Measurements from ENCODE around the gene MS4A10.
"Not testable (repeated sequence)": the region's sequence is repeated elsewhere in the genome, so short reads cannot be mapped to it uniquely, and the experiment has no call there.

MS4A10 gene

GRCh38 chr11:60754887-60755286 lies 30.2 kb upstream of the MS4A10 start:
- Histone ChIP-seq H3K4me1 (ENCODE audit: control insufficient read depth, insufficient read depth, low read length, poor library complexity, severe bottlenecking) (peaks cover 6% of the 10 kb centered on the region), H3K4me3 (ENCODE audit: extremely low read depth, insufficient read depth, low read length, poor library complexity, severe bottlenecking) (no peak overlapping the region), H3K27ac (ENCODE audit: low read depth, low read length, severe bottlenecking) (no peak overlapping the region), H3K9me3 (ENCODE audit: control insufficient read depth, low read length) (no peaks in the 10 kb centered on the region), H3K36me3 (ENCODE audit: control insufficient read depth, insufficient read depth, low read length) (no peaks in the 10 kb centered on the region)
- 98 to 100% methylated on average over 1 to 6 of the region's 6 CpGs for WGBS, 2 experiments (ENCODE audit: insufficient coverage in 2 of 2)

- H3K27ac ChIP-seq (ENCODE audit: low read depth, low read length, severe bottlenecking): no peak within 1 kb of the TSS
- no peaks in the 10 kb centered on the region for H3K9me3 ChIP-seq (ENCODE audit: control insufficient read depth, low read length)
- H3K36me3 ChIP-seq (ENCODE audit: control insufficient read depth, insufficient read depth, low read length): no peaks in the 10 kb centered on the region
- no peak within 1 kb of the TSS for H3K4me3 ChIP-seq (ENCODE audit: extremely low read depth, insufficient read depth, low read length, poor library complexity, severe bottlenecking)
- peaks cover 6% of the 10 kb centered on the region for H3K4me1 ChIP-seq (ENCODE audit: control insufficient read depth, insufficient read depth, low read length, poor library complexity, severe bottlenecking)
- 59 to 71% methylated on average over 8 to 10 of the region's 14 CpGs for WGBS, 2 experiments (ENCODE audit: insufficient coverage in 2 of 2)
Observed at GRCh38 chr11:60756307-60757032, 28.7 kb upstream of the MS4A10 start, which contains the start of gene MS4A15. Gene MS4A15 (plus strand): TSS chr11:60756867. CDS start chr11:60763734, 6,867 bp downstream.

GRCh38 chr11:60757231-60757800 lies 27.8 kb upstream of the MS4A10 start:
- H3K27ac ChIP-seq (ENCODE audit: low read depth, low read length, severe bottlenecking): no peak overlapping the region
- no peaks in the 10 kb centered on the region for H3K9me3 ChIP-seq (ENCODE audit: control insufficient read depth, low read length)
- no peaks in the 10 kb centered on the region for H3K36me3 ChIP-seq (ENCODE audit: control insufficient read depth, insufficient read depth, low read length)
- WGBS, 2 experiments (ENCODE audit: insufficient coverage in 2 of 2): 92 to 93% methylated on average over 12 to 13 of the region's 19 CpGs
- H3K4me1 ChIP-seq (ENCODE audit: control insufficient read depth, insufficient read depth, low read length, poor library complexity, severe bottlenecking): peaks cover 6% of the 10 kb centered on the region
- no peak overlapping the region for H3K4me3 ChIP-seq (ENCODE audit: extremely low read depth, insufficient read depth, low read length, poor library complexity, severe bottlenecking)

- not testable (repeated sequence) for H3K4me3 ChIP-seq (ENCODE audit: extremely low read depth, insufficient read depth, low read length, poor library complexity, severe bottlenecking); H3K9me3 ChIP-seq (ENCODE audit: control insufficient read depth, low read length); H3K36me3 ChIP-seq (ENCODE audit: control insufficient read depth, insufficient read depth, low read length); H3K4me1 ChIP-seq (ENCODE audit: control insufficient read depth, insufficient read depth, low read length, poor library complexity, severe bottlenecking); H3K27ac ChIP-seq (ENCODE audit: low read depth, low read length, severe bottlenecking)
- WGBS, 2 experiments (ENCODE audit: insufficient coverage in 2 of 2): 92 to 100% methylated on average over 2 to 3 of the region's 4 CpGs
Observed at GRCh38 chr11:60758671-60759070, 26.5 kb upstream of the MS4A10 start.

- H3K36me3 ChIP-seq (ENCODE audit: control insufficient read depth, insufficient read depth, low read length); H3K4me3 ChIP-seq (ENCODE audit: extremely low read depth, insufficient read depth, low read length, poor library complexity, severe bottlenecking); H3K4me1 ChIP-seq (ENCODE audit: control insufficient read depth, insufficient read depth, low read length, poor library complexity, severe bottlenecking); H3K9me3 ChIP-seq (ENCODE audit: control insufficient read depth, low read length); H3K27ac ChIP-seq (ENCODE audit: low read depth, low read length, severe bottlenecking): not testable (repeated sequence)
- 91 to 94% methylated on average over 12 to 17 of the region's 22 CpGs for WGBS, 2 experiments (ENCODE audit: insufficient coverage in 2 of 2)
Observed at GRCh38 chr11:60759438-60760225, 25.5 kb upstream of the MS4A10 start.

- H3K4me3 ChIP-seq (ENCODE audit: extremely low read depth, insufficient read depth, low read length, poor library complexity, severe bottlenecking): no peak overlapping the region
- 100% methylated on average over 1 to 2 of the region's 4 CpGs for WGBS, 2 experiments (ENCODE audit: insufficient coverage in 2 of 2)
- H3K27ac ChIP-seq (ENCODE audit: low read depth, low read length, severe bottlenecking): no peak overlapping the region
- H3K4me1 ChIP-seq (ENCODE audit: control insufficient read depth, insufficient read depth, low read length, poor library complexity, severe bottlenecking): no peaks in the 10 kb centered on the region
- H3K9me3 ChIP-seq (ENCODE audit: control insufficient read depth, low read length): no peaks in the 10 kb centered on the region
- H3K36me3 ChIP-seq (ENCODE audit: control insufficient read depth, insufficient read depth, low read length): no peaks in the 10 kb centered on the region
Observed at GRCh38 chr11:60761436-60762190, 23.5 kb upstream of the MS4A10 start.

- H3K9me3 ChIP-seq (ENCODE audit: control insufficient read depth, low read length): no peaks in the 10 kb centered on the region
- WGBS, 2 experiments (ENCODE audit: insufficient coverage in 2 of 2): 72 to 74% methylated on average over 6 to 9 of the region's 11 CpGs
- no peaks in the 10 kb centered on the region for H3K36me3 ChIP-seq (ENCODE audit: control insufficient read depth, insufficient read depth, low read length)
- H3K4me3 ChIP-seq (ENCODE audit: extremely low read depth, insufficient read depth, low read length, poor library complexity, severe bottlenecking): no peak overlapping the region
- no peaks in the 10 kb centered on the region for H3K4me1 ChIP-seq (ENCODE audit: control insufficient read depth, insufficient read depth, low read length, poor library complexity, severe bottlenecking)
- H3K27ac ChIP-seq (ENCODE audit: low read depth, low read length, severe bottlenecking): no peak overlapping the region
Observed at GRCh38 chr11:60762851-60763691, 22.1 kb upstream of the MS4A10 start.

GRCh38 chr11:60763692-60764369 lies 21.3 kb upstream of the MS4A10 start:
- Histone ChIP-seq H3K27ac (ENCODE audit: low read depth, low read length, severe bottlenecking) (no peak overlapping the region), H3K4me1 (ENCODE audit: control insufficient read depth, insufficient read depth, low read length, poor library complexity, severe bottlenecking) (no peaks in the 10 kb centered on the region)
- WGBS, 2 experiments (ENCODE audit: insufficient coverage in 2 of 2): 95 to 98% methylated on average over 9 to 11 of the region's 11 CpGs

GRCh38 chr11:60764879-60765278 lies 20.3 kb upstream of the MS4A10 start:
- H3K9me3 ChIP-seq (ENCODE audit: control insufficient read depth, low read length): no peaks in the 10 kb centered on the region
- no peaks in the 10 kb centered on the region for H3K4me1 ChIP-seq (ENCODE audit: control insufficient read depth, insufficient read depth, low read length, poor library complexity, severe bottlenecking)
- no peak overlapping the region for H3K27ac ChIP-seq (ENCODE audit: low read depth, low read length, severe bottlenecking)
- no peak overlapping the region for H3K4me3 ChIP-seq (ENCODE audit: extremely low read depth, insufficient read depth, low read length, poor library complexity, severe bottlenecking)
- no peaks in the 10 kb centered on the region for H3K36me3 ChIP-seq (ENCODE audit: control insufficient read depth, insufficient read depth, low read length)
- WGBS, 2 experiments (ENCODE audit: insufficient coverage in 2 of 2): 70 to 80% methylated on average over 1 of the region's 1 CpG

More at GRCh38 chr11:60763692-60764369, 21.3 kb upstream of the MS4A10 start:
- H3K36me3 ChIP-seq (ENCODE audit: control insufficient read depth, insufficient read depth, low read length): no peaks in the 10 kb centered on the region
- no peaks in the 10 kb centered on the region for H3K9me3 ChIP-seq (ENCODE audit: control insufficient read depth, low read length)
- no peak overlapping the region for H3K4me3 ChIP-seq (ENCODE audit: extremely low read depth, insufficient read depth, low read length, poor library complexity, severe bottlenecking)

All from mesodermal cell (in vitro differentiated cells).